T-helper 1 cell treated with Interleukin-12 subunit alpha and Interleukin-12 subunit beta and Interleukin-4 antibody, amounts not matched to agents 30 μg/mL and 1 μg/mL, for 36 hours (primary cell): ENCODE results near the gene OR51B6.

ENCODE experiments used
- H3K27ac Mint-ChIP-seq: one replicate; pipeline ENCODE4 v1.8.0; 2021; ENCODE audit warnings: mild to moderate bottlenecking, mixed read lengths
- H3K27me3 Mint-ChIP-seq: one replicate; pipeline ENCODE4 v1.8.0; 2021; ENCODE audit warnings: low read depth, mixed read lengths
- H3K36me3 Mint-ChIP-seq: one replicate; pipeline ENCODE4 v1.8.0; 2021; ENCODE audit warnings: low read depth, mixed read lengths
- H3K4me1 Mint-ChIP-seq: one replicate; pipeline ENCODE4 v1.8.0; 2021; ENCODE audit warnings: low read depth, mixed read lengths
- H3K4me3 Mint-ChIP-seq: one replicate; pipeline ENCODE4 v1.8.0; 2021; ENCODE audit warnings: mild to moderate bottlenecking, moderate library complexity, mixed read lengths
- H3K9me3 Mint-ChIP-seq: one replicate; pipeline ENCODE4 v1.8.0; 2021; ENCODE audit warnings: mixed read lengths

The OR51B6 gene

GRCh38 chr11:5390210-5390609, 38.9 kb downstream of the OR51B6 start:
- H3K36me3 Mint-ChIP-seq = no peaks in the 10 kb centered on the region
- no peaks in the 10 kb centered on the region for H3K27me3 Mint-ChIP-seq

GRCh38 chr11:5394091-5394490, 42.8 kb downstream of the OR51B6 start:
- no peaks in the 10 kb centered on the region for H3K9me3 Mint-ChIP-seq
- no peak overlapping the region for H3K4me3 Mint-ChIP-seq
- H3K36me3 Mint-ChIP-seq = no peaks in the 10 kb centered on the region
- H3K27me3 Mint-ChIP-seq = no peaks in the 10 kb centered on the region
- no peaks in the 10 kb centered on the region for H3K4me1 Mint-ChIP-seq
- H3K27ac Mint-ChIP-seq = no peak overlapping the region

More at GRCh38 chr11:5390210-5390609, 38.9 kb downstream of the OR51B6 start:
- Mint-ChIP-seq H3K9me3 (no peaks in the 10 kb centered on the region), H3K4me1 (no peaks in the 10 kb centered on the region), H3K27ac (no peak overlapping the region), H3K4me3 (no peak overlapping the region)

- Mint-ChIP-seq H3K4me3 (no peak overlapping the region), H3K36me3 (no peaks in the 10 kb centered on the region), H3K27me3 (no peaks in the 10 kb centered on the region), H3K9me3 (peaks cover 9% of the 10 kb centered on the region), H3K27ac (no peak overlapping the region), H3K4me1 (no peaks in the 10 kb centered on the region)
These were observed 47.6 kb downstream of the OR51B6 start for GRCh38 chr11:5398936-5399335.
